Fibroblast of lung (primary cell): ENCODE data around the gene SCD5. TPM values are rescaled to one million over a fixed set of nuclear protein-coding genes. Genes with fewer than 3 reads are reported as not detected.

Experiments
- DNase-seq, 2 donors: peaks; one replicate each; pipeline versions ENCODE4 v3.0.0 to v3.0.0-alpha.2; 2010; ENCODE audit warnings: low read depth in 2 of 2
- H2AFZ ChIP-seq: 2 replicates; pipeline ENCODE4 v1.5.1; 2012; ENCODE audit warnings: low read length, control low read depth, inconsistent platforms
- H3K27ac ChIP-seq: 2 replicates; pipeline ENCODE4 v1.5.1; 2011; ENCODE audit warnings: low read length, control low read depth; ENCODE audit not compliant: insufficient read depth
- H3K27me3 ChIP-seq: 2 replicates; pipeline ENCODE4 v1.5.1; 2011; ENCODE audit warnings: mild to moderate bottlenecking, low read length; ENCODE audit not compliant: control insufficient read depth, insufficient read depth
- H3K36me3 ChIP-seq: 2 replicates; pipeline ENCODE4 v1.5.1; 2011; ENCODE audit warnings: low read length; ENCODE audit not compliant: control insufficient read depth, insufficient read depth
- H3K4me1 ChIP-seq: 2 replicates; pipeline ENCODE4 v1.5.1; 2011; ENCODE audit warnings: low read length; ENCODE audit not compliant: control insufficient read depth, insufficient read depth; ENCODE audit errors: extremely low read depth
- H3K4me2 ChIP-seq: 2 replicates; pipeline ENCODE4 v1.5.1; 2011; ENCODE audit warnings: low read length, control low read depth; ENCODE audit not compliant: insufficient read depth; ENCODE audit errors: extremely low read depth
- H3K4me3 ChIP-seq, 4 experiments: fragments of 200-600 bp in 1 of 4; sonication (generic) in 1 of 4; replicated peaks in 1 of 4; 2 replicates each; pipeline ENCODE4 v1.5.1; 2011 to 2016; ENCODE audit warnings: low read length in 4 of 4, low read depth in 3 of 4, mild to moderate bottlenecking in 3 of 4, control low read depth in 2 of 4, inconsistent platforms in 1 of 4, mixed read lengths in 1 of 4; ENCODE audit not compliant: insufficient read depth in 1 of 4; ENCODE audit errors: control extremely low read depth in 1 of 4
- H3K79me2 ChIP-seq: 2 replicates; pipeline ENCODE4 v1.5.1; 2012; ENCODE audit warnings: mild to moderate bottlenecking, low read length, inconsistent platforms; ENCODE audit not compliant: control insufficient read depth, insufficient read depth
- H3K9ac ChIP-seq: 2 replicates; pipeline ENCODE4 v1.5.1; 2011; ENCODE audit warnings: mild to moderate bottlenecking, low read length, control low read depth; ENCODE audit not compliant: insufficient read depth
- H3K9me3 ChIP-seq: 2 replicates; pipeline ENCODE4 v1.5.1; 2012; ENCODE audit warnings: low read depth, low read length; ENCODE audit not compliant: control insufficient read depth, insufficient read depth
- H4K20me1 ChIP-seq: 2 replicates; pipeline ENCODE4 v1.5.1; 2011; ENCODE audit warnings: low read length; ENCODE audit not compliant: control insufficient read depth, insufficient read depth; ENCODE audit errors: extremely low read depth
- CTCF ChIP-seq, 2 donors: IDR thresholded peaks in 1 of 2; conservative IDR thresholded peaks in 1 of 2; 1 replicate in 1 of 2; 2 replicates in 1 of 2; pipeline ENCODE4 v1.5.1; 2011 to 2012; ENCODE audit warnings: low read length in 2 of 2, control low read depth in 1 of 2, inconsistent platforms in 1 of 2, low read depth in 1 of 2, mild to moderate bottlenecking in 1 of 2
- EZH2 ChIP-seq: IDR thresholded peaks from 2 replicates; pipeline ENCODE4 v1.5.1; 2012; ENCODE audit warnings: low read length, control low read depth, mild to moderate bottlenecking; ENCODE audit errors: missing control alignments
- polyA plus RNA-seq, 2 donors: library from polyadenylated mRNA; depleted of rRNA in 1 of 2; stranded (reverse) in 1 of 2; unstranded in 1 of 2; fragments of >200 nt; gene quantifications; 2 replicates each; pipeline ENCODE4 v1.2.1, GENCODE V29; 2011 to 2012; ENCODE audit warnings: missing spikeins in 1 of 2
- total RNA-seq: library from RNA; depleted of rRNA; stranded (reverse); fragments of >200 nt; gene quantifications from 2 replicates; pipeline ENCODE4 v1.2.1, GENCODE V29; 2014

SCD5 gene
- total and polyA plus RNA-seq, 2 donors (not counting 1 experiment from before 2014, with no cell fraction given) = 4.9 to 11.4 TPM

DNA sequence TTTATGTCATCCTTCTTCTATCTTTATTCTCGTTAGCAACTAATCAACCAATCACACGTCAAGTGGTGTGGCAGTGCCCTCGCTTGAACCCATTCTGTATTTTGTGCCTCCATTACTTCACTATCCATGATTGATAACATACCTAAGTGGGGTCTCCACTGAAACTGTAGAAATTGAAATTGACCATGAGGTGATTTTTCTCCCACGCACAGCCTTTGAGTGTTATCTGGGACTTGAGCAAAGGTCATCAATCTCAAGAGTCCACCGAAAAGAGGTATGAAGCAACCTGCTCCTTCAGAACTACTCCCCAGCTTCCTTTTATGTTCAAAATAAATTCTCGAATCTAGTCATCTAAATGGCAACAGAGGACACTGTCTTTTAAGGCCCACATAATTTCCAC lies 111.1 kb downstream of the SCD5 start:
- H3K27ac ChIP-seq = no peak overlapping the region
- no peak for TF ChIP-seq CTCF (conservative IDR thresholded peaks at IDR 0.05 in 1 of 2, IDR thresholded peaks at IDR 0.05 in 1 of 2; ENCODE audit: low read depth in 1 of 2, low read length in 2 of 2)
- no peak for TF ChIP-seq EZH2

GRCh38 chr4:82681754-82682153 lies 116.8 kb downstream of the SCD5 start:
- Histone ChIP-seq H2AFZ (no peak overlapping the region), H3K4me1 (no peaks in the 10 kb centered on the region), H3K9ac (no peak overlapping the region), H3K27ac (no peak overlapping the region), H3K9me3 (no peaks in the 10 kb centered on the region), H4K20me1 (no peaks in the 10 kb centered on the region), H3K4me3 (no peak overlapping the region), H3K4me2 (no peak overlapping the region), H3K79me2 (no peaks in the 10 kb centered on the region), H3K27me3 (no peaks in the 10 kb centered on the region), H3K36me3 (no peaks in the 10 kb centered on the region)
- no peak for TF ChIP-seq CTCF (conservative IDR thresholded peaks at IDR 0.05 in 1 of 2, IDR thresholded peaks at IDR 0.05 in 1 of 2; ENCODE audit: low read depth in 1 of 2, low read length in 2 of 2)
- no peak for TF ChIP-seq EZH2
- DNase-seq = no peak

More for the DNA sequence above, 111.1 kb downstream of the SCD5 start:
- no peak for DNase-seq
- no peaks in the 10 kb centered on the region for H4K20me1 ChIP-seq
- H3K36me3 ChIP-seq = no peaks in the 10 kb centered on the region
- H3K4me1 ChIP-seq = no peaks in the 10 kb centered on the region
- H3K4me2 ChIP-seq = no peak overlapping the region
- H3K79me2 ChIP-seq = no peaks in the 10 kb centered on the region
- H3K9ac ChIP-seq = no peak overlapping the region
- no peaks in the 10 kb centered on the region for H3K27me3 ChIP-seq
- H2AFZ ChIP-seq = no peak overlapping the region
- no peaks in the 10 kb centered on the region for H3K9me3 ChIP-seq
- no peak overlapping the region for H3K4me3 ChIP-seq

GRCh38 chr4:82680834-82681233 lies 117.8 kb downstream of the SCD5 start:
- H3K27me3 ChIP-seq = no peaks in the 10 kb centered on the region
- H3K79me2 ChIP-seq = no peaks in the 10 kb centered on the region
- H3K36me3 ChIP-seq = no peaks in the 10 kb centered on the region
- no peaks in the 10 kb centered on the region for H3K4me1 ChIP-seq
- H3K27ac ChIP-seq = no peak overlapping the region
- no peaks in the 10 kb centered on the region for H4K20me1 ChIP-seq
- TF ChIP-seq EZH2 (no peak), CTCF (conservative IDR thresholded peaks at IDR 0.05 in 1 of 2, IDR thresholded peaks at IDR 0.05 in 1 of 2; ENCODE audit: low read depth in 1 of 2, low read length in 2 of 2) (no peak)
- no peaks in the 10 kb centered on the region for H3K9me3 ChIP-seq
- H2AFZ ChIP-seq = no peak overlapping the region
- H3K4me3 ChIP-seq = no peak overlapping the region
- no peak overlapping the region for H3K4me2 ChIP-seq
- H3K9ac ChIP-seq = no peak overlapping the region
- DNase-seq = no peak
